ENCODE results near the gene GTF2F2.

GTF2F2 gene

GRCh38 chr13:45132369-45133064 is 12.2 kb downstream of the GTF2F2 start:
- DNase-seq, result no peak

- DNase-seq, result peak in 1 of 2 experiments; percentile 5
Measured at GRCh38 chr13:45133396-45134118, 13.2 kb downstream of the GTF2F2 start.

- DNase-seq, result no peak
Measured at GRCh38 chr13:45136741-45137504, 16.6 kb downstream of the GTF2F2 start.

GRCh38 chr13:45137526-45137925 is 17.2 kb downstream of the GTF2F2 start:
- DNase-seq, result no peak

- no peak for DNase-seq
Measured at GRCh38 chr13:45138282-45138681, 18.0 kb downstream of the GTF2F2 start.

- no peak for DNase-seq
Measured at GRCh38 chr13:45141369-45141768, 21.1 kb downstream of the GTF2F2 start.

GRCh38 chr13:45142440-45143345 is 22.4 kb downstream of the GTF2F2 start:
- DNase-seq, result peak; percentile 41 to 66

- DNase-seq, result no peak
Measured at GRCh38 chr13:45143346-45143751, 23.0 kb downstream of the GTF2F2 start.

GRCh38 chr13:45149964-45150363 is 29.7 kb downstream of the GTF2F2 start:
- DNase-seq, result no peak

GRCh38 chr13:45156565-45157361 is 36.5 kb downstream of the GTF2F2 start:
- no peak for DNase-seq

- no peak for DNase-seq
Measured at GRCh38 chr13:45162194-45162593, 41.9 kb downstream of the GTF2F2 start.

- no peak for DNase-seq
Measured at GRCh38 chr13:45162821-45163220, 42.5 kb downstream of the GTF2F2 start.

GRCh38 chr13:45166858-45167257 is 46.5 kb downstream of the GTF2F2 start:
- DNase-seq, result no peak

GRCh38 chr13:45167611-45168554 is 47.6 kb downstream of the GTF2F2 start:
- DNase-seq, result no peak

- no peak for DNase-seq
Measured at GRCh38 chr13:45168555-45168930, 48.2 kb downstream of the GTF2F2 start.

- DNase-seq, result no peak
Measured at GRCh38 chr13:45174478-45174877, 54.2 kb downstream of the GTF2F2 start.

GRCh38 chr13:45178349-45179162 is 58.2 kb downstream of the GTF2F2 start:
- DNase-seq, result no peak

- DNase-seq, result no peak
Measured at GRCh38 chr13:45179428-45179827, 59.1 kb downstream of the GTF2F2 start.

GRCh38 chr13:45180303-45180702 is 60.0 kb downstream of the GTF2F2 start:
- no peak for DNase-seq
